ENCODE measurements around the gene APOL5.

DNA sequence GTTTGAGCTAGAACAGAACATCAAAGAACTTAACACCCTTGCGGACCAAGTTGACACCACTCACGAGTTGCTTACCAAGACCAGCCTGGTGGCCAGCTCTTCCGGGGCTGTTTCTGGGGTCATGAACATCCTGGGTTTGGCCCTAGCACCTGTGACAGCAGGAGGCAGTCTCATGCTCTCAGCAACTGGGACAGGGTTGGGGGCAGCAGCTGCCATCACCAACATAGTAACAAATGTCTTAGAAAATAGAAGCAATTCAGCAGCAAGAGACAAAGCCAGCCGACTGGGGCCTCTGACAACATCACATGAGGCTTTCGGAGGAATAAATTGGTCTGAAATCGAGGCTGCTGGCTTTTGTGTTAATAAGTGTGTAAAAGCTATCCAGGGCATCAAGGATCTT is 8.7 kb downstream of the APOL5 start:
- TF ChIP-seq, protein P1, sequence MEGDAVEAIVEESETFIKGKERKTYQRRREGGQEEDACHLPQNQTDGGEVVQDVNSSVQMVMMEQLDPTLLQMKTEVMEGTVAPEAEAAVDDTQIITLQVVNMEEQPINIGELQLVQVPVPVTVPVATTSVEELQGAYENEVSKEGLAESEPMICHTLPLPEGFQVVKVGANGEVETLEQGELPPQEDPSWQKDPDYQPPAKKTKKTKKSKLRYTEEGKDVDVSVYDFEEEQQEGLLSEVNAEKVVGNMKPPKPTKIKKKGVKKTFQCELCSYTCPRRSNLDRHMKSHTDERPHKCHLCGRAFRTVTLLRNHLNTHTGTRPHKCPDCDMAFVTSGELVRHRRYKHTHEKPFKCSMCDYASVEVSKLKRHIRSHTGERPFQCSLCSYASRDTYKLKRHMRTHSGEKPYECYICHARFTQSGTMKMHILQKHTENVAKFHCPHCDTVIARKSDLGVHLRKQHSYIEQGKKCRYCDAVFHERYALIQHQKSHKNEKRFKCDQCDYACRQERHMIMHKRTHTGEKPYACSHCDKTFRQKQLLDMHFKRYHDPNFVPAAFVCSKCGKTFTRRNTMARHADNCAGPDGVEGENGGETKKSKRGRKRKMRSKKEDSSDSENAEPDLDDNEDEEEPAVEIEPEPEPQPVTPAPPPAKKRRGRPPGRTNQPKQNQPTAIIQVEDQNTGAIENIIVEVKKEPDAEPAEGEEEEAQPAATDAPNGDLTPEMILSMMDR (IDR thresholded peaks at IDR 0.05): no peak
- no peak for TF ChIP-seq POLR2A (IDR thresholded peaks at IDR 0.05)
